ENCODE measurements around the gene GLI1. TPM values are rescaled to one million over a fixed set of nuclear protein-coding genes. Genes with fewer than 3 reads are reported as not detected.
"Not testable (repeated sequence)": the region's sequence is repeated elsewhere in the genome, so short reads cannot be mapped to it uniquely, and the experiment has no call there.

The GLI1 gene
- total RNA-seq, 5 donors from 2014 or later (not counting 1 experiment from before 2014, with no cell fraction given): 0.53 to 1.6 (median 0.82) TPM

DNA sequence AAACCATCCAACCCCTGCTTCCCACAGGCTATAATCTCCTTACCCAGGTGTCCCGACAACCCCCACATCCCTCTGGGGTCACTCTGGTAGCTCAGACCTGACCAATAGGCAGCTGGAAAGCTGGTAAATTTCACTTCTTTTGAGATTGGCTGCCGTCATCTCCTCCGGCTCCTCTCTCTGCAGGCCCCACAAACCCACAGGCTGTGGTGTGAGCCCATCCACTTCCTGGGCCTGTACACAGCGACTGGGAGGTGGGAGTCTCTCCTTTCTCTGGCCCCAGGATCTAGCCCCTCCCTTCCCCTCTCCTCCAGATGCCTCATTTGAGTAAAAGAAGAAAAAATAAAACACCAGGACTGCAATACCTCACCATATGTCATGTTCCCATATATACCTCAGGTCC, 24.3 kb upstream of the GLI1 start:
- H3K36me3 Mint-ChIP-seq: no peaks in the 10 kb centered on the region
- H3K27ac ChIP-seq (ENCODE audit: low read length): no peak overlapping the region
- H3K36me3 ChIP-seq (ENCODE audit: control insufficient read depth in 2 of 2, extremely low read depth in 1 of 2, insufficient read depth in 1 of 2, low read length in 1 of 2): no peaks in the 10 kb centered on the region
- H3K4me3 Mint-ChIP-seq: peak overlapping the region in 1 of 3 donors; percentile 17
- H3K4me3 ChIP-seq (ENCODE audit: control insufficient read depth in 1 of 2, extremely low read depth in 1 of 2, low read length in 1 of 2): no peak overlapping the region
- 65% methylated on average over 3 of the region's 4 CpGs for WGBS (ENCODE audit: insufficient coverage)
- peaks cover 13 to 19% (median 17%) of the 10 kb centered on the region in 3 donors for H3K4me1 Mint-ChIP-seq
- H3K9me3 Mint-ChIP-seq: no peaks in the 10 kb centered on the region
- DNase-seq: no peak
- ChIA-PET POLR2A (interaction anchor here in 1 of 2 donors (0.7 kb wide), 1 partner anchor 54 kb away, joined by 3 read pairs; no protein-coding TSS in a partner anchor), CTCF (no interaction called here)
- no peaks in the 10 kb centered on the region for H3K27me3 Mint-ChIP-seq
- ATAC-seq (replicated peaks in 1 of 4): no peak
- H3K9me3 ChIP-seq: no peaks in the 10 kb centered on the region
- H3K27me3 ChIP-seq (replicated peaks in 1 of 2; ENCODE audit: control insufficient read depth in 2 of 2, extremely low read depth in 1 of 2, insufficient read depth in 2 of 2, low read length in 1 of 2): peaks cover 0 to 4% of the 10 kb centered on the region in 2 experiments
- H3K4me1 ChIP-seq (ENCODE audit: control insufficient read depth in 1 of 2, extremely low read depth in 1 of 2, insufficient read depth in 2 of 2, low read length in 2 of 2): peaks cover 6 to 13% of the 10 kb centered on the region in 2 experiments
- H3K27ac Mint-ChIP-seq: peak overlapping the region; percentile 72 to 74

DNA sequence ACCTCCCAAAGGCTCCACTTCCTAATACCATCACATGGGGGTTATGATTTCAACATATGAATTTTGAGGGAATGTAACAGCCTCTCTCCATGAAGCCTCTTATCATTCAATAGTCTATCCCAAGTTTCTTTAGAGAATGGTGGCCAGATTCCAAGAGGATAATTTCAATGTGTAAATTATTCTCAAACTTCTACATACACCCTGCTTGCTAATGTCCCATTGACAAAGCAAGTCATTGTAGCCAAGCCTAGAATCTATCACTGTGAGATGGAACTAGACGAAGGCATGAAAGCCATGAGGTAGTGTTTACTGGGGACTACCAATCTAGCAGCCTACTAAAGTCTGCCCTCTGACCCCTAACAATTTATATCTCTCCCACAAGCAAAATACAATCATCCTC, 21.2 kb upstream of the GLI1 start:
- H3K36me3 ChIP-seq (ENCODE audit: control insufficient read depth in 2 of 2, extremely low read depth in 1 of 2, insufficient read depth in 1 of 2, low read length in 1 of 2): no peaks in the 10 kb centered on the region
- no peak for DNase-seq
- peaks cover 2 to 8% of the 10 kb centered on the region in 2 experiments for H3K4me1 ChIP-seq (ENCODE audit: control insufficient read depth in 1 of 2, extremely low read depth in 1 of 2, insufficient read depth in 2 of 2, low read length in 2 of 2)
- peaks cover 0 to 10% of the 10 kb centered on the region in 2 experiments for H3K27me3 ChIP-seq (replicated peaks in 1 of 2; ENCODE audit: control insufficient read depth in 2 of 2, extremely low read depth in 1 of 2, insufficient read depth in 2 of 2, low read length in 1 of 2)
- no peak overlapping the region for H3K27ac Mint-ChIP-seq
- H3K4me3 Mint-ChIP-seq: no peak overlapping the region
- ATAC-seq (replicated peaks in 1 of 4): no peak
- peaks cover 0 to 11% (median 6%) of the 10 kb centered on the region in 3 donors for H3K9me3 Mint-ChIP-seq
- no peak overlapping the region for H3K4me3 ChIP-seq (ENCODE audit: control insufficient read depth in 1 of 2, extremely low read depth in 1 of 2, low read length in 1 of 2)
- H3K36me3 Mint-ChIP-seq: peaks cover 9% of the 10 kb centered on the region
- H3K4me1 Mint-ChIP-seq: peaks cover 4 to 9% (median 5%) of the 10 kb centered on the region in 3 donors
- WGBS (ENCODE audit: insufficient coverage): no CpG with 5 or more reads among the region's 1 CpG
- H3K27ac ChIP-seq (ENCODE audit: low read length): no peak overlapping the region
- H3K27me3 Mint-ChIP-seq: peaks cover 8 to 9% of the 10 kb centered on the region in 2 donors
- no peaks in the 10 kb centered on the region for H3K9me3 ChIP-seq
- ChIA-PET POLR2A (no interaction called here), CTCF (interaction anchor here in 1 of 2 donors (0.6 kb wide), 1 partner anchor 63 kb away, joined by 3 read pairs; no protein-coding TSS in a partner anchor)

DNA sequence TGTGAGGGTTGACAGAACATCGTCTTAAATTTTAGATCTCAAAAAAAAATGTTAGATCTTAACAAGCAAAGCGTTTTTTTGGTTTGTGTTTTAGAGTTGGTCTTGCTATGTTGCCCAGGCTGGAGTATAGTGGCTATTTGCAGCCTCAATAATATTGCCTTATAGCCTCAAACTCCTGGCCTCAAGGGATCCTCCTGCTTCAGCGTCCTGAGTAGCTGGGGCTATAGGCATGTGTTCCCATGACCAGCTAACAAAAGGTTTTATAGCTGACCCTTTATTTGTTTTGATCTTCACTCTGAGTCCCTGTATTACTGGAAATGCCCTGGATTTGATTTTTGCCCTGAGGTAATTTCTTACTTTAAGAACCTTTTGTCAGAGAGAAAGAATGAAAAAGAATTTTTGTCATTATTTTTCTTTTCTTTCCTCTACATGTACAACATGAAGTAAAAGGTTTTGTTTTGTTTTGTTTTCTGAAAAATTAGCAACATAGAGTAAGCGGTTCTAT, 19.8 kb upstream of the GLI1 start:
- ATAC-seq (replicated peaks in 1 of 4) (no peak), DNase-seq (no peak)
- no peak overlapping the region for H3K4me3 Mint-ChIP-seq
- H3K36me3 ChIP-seq (ENCODE audit: control insufficient read depth in 2 of 2, extremely low read depth in 1 of 2, insufficient read depth in 1 of 2, low read length in 1 of 2): no peaks in the 10 kb centered on the region
- 86% methylated on average over 2 of the region's 4 CpGs for WGBS (ENCODE audit: insufficient coverage)
- ChIA-PET POLR2A (no interaction called here), CTCF (interaction anchor here in 1 of 2 donors (0.7 kb wide), 3 partner anchors 12 to 175 kb away, joined by 4 to 6 read pairs (median 5); partner anchors contain the start of gene GLI1)
- H3K27ac ChIP-seq (ENCODE audit: low read length): no peak overlapping the region
- H3K27me3 ChIP-seq (replicated peaks in 1 of 2; ENCODE audit: control insufficient read depth in 2 of 2, extremely low read depth in 1 of 2, insufficient read depth in 2 of 2, low read length in 1 of 2): peaks cover 0 to 10% of the 10 kb centered on the region in 2 experiments
- no peak overlapping the region for H3K27ac Mint-ChIP-seq
- H3K36me3 Mint-ChIP-seq: peaks cover 9% of the 10 kb centered on the region
- H3K4me1 Mint-ChIP-seq: peaks cover 4 to 5% (median 5%) of the 10 kb centered on the region in 3 donors
- H3K9me3 Mint-ChIP-seq: peaks cover 0 to 11% (median 6%) of the 10 kb centered on the region in 3 donors
- no peaks in the 10 kb centered on the region for H3K9me3 ChIP-seq
- peaks cover 2 to 8% of the 10 kb centered on the region in 2 experiments for H3K4me1 ChIP-seq (ENCODE audit: control insufficient read depth in 1 of 2, extremely low read depth in 1 of 2, insufficient read depth in 2 of 2, low read length in 2 of 2)
- no peak overlapping the region for H3K4me3 ChIP-seq (ENCODE audit: control insufficient read depth in 1 of 2, extremely low read depth in 1 of 2, low read length in 1 of 2)
- H3K27me3 Mint-ChIP-seq: peaks cover 8 to 9% of the 10 kb centered on the region in 2 donors

DNA sequence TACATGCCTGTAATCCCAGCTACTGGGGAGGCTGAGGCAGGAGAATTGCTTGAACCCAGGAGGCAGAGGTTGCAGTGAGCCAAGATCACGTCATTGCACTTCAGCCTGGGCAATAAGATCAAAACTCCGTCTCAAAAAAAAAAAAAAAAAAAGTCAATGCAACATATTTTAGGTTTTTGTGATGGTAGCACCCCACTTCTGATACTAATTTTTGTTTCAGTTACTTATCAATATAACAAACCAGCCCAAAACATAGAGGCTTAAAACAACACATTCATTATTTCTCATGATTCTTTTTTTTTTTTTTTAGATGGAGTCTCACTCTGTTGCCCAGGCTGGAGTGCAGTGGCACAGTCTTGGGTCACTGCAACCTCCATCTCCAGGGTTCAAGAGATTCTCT, 18.2 kb upstream of the GLI1 start:
- CTCF ChIA-PET; H3K27me3 ChIP-seq (replicated peaks in 1 of 2; ENCODE audit: control insufficient read depth in 2 of 2, extremely low read depth in 1 of 2, insufficient read depth in 2 of 2, low read length in 1 of 2); H3K36me3 Mint-ChIP-seq; H3K4me3 Mint-ChIP-seq; POLR2A ChIA-PET; H3K27ac ChIP-seq (ENCODE audit: low read length); H3K4me1 ChIP-seq (ENCODE audit: control insufficient read depth in 1 of 2, extremely low read depth in 1 of 2, insufficient read depth in 2 of 2, low read length in 2 of 2); ATAC-seq (replicated peaks in 1 of 4); H3K4me3 ChIP-seq (ENCODE audit: control insufficient read depth in 1 of 2, extremely low read depth in 1 of 2, low read length in 1 of 2); DNase-seq; H3K27ac Mint-ChIP-seq; H3K9me3 ChIP-seq; H3K4me1 Mint-ChIP-seq; H3K27me3 Mint-ChIP-seq; H3K36me3 ChIP-seq (ENCODE audit: control insufficient read depth in 2 of 2, extremely low read depth in 1 of 2, insufficient read depth in 1 of 2, low read length in 1 of 2): not testable (repeated sequence)
- no CpG with 5 or more reads among the region's 2 CpGs for WGBS (ENCODE audit: insufficient coverage)
- H3K9me3 Mint-ChIP-seq: peaks cover 0 to 11% (median 6%) of the 10 kb centered on the region in 3 donors

DNA sequence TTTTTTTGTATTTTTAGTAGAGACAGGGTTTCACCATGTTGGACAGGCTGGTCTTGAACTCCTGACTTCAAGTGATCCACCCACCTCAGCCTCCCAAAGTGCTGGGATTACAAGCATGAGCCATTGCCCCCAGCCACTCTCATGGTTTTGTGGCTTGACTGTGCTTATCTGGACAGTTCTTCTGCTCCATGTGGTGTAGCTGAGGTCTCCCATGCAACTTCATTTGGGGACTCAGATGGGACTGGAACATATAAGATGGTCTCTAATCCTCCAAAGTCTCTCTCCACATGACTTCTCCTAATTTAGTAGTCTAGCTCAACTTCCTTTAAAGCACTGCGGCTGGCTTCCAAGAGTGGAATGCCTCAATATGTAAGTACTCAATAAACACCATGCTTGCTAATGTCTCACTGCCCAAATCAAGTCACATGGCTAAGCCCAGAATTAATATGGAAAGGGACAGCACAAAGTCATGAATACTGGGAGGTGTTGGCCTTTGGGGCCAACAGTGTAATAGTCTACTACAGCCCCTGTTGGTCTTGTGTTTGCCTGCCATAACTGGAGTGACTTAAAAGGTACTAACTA, 17.6 kb upstream of the GLI1 start:
- POLR2A ChIA-PET: no interaction called here

DNA sequence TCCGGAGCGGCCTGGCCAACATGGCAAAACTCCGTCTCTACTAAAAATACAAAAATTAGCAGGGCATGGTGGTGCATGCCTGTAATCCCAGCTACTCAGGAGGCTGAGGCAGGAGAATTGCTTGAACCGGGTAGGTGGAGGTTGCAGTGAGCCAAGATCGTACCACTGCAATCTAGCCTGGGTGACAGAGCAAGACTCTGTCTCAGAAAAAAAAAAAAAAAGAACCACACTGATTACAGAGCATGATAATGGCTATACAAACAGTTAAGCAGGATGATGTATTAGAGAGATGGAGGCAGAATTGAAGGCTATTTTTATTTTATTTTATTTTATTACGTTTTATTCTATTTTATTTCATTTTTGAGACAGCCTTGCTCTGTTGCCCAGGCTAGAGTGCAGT, 15.2 kb upstream of the GLI1 start:
- CTCF ChIA-PET; H3K27ac Mint-ChIP-seq; H3K27me3 Mint-ChIP-seq; H3K4me1 ChIP-seq (ENCODE audit: control insufficient read depth in 1 of 2, extremely low read depth in 1 of 2, insufficient read depth in 2 of 2, low read length in 2 of 2); H3K27ac ChIP-seq (ENCODE audit: low read length); H3K4me3 ChIP-seq (ENCODE audit: control insufficient read depth in 1 of 2, extremely low read depth in 1 of 2, low read length in 1 of 2); H3K36me3 ChIP-seq (ENCODE audit: control insufficient read depth in 2 of 2, extremely low read depth in 1 of 2, insufficient read depth in 1 of 2, low read length in 1 of 2); DNase-seq; H3K27me3 ChIP-seq (replicated peaks in 1 of 2; ENCODE audit: control insufficient read depth in 2 of 2, extremely low read depth in 1 of 2, insufficient read depth in 2 of 2, low read length in 1 of 2); H3K4me3 Mint-ChIP-seq; H3K4me1 Mint-ChIP-seq; H3K36me3 Mint-ChIP-seq; H3K9me3 ChIP-seq; ATAC-seq (replicated peaks in 1 of 4); POLR2A ChIA-PET: not testable (repeated sequence)
- 100% methylated on average over 1 of the region's 6 CpGs for WGBS (ENCODE audit: insufficient coverage)
- H3K9me3 Mint-ChIP-seq: peaks cover 0 to 11% (median 6%) of the 10 kb centered on the region in 3 donors

More for the DNA sequence above, 17.6 kb upstream of the GLI1 start:
- H3K4me3 ChIP-seq (ENCODE audit: control insufficient read depth in 1 of 2, extremely low read depth in 1 of 2, low read length in 1 of 2): no peak overlapping the region
- Mint-ChIP-seq H3K27ac (no peak overlapping the region), H3K4me1 (no peaks in the 10 kb centered on the region), H3K27me3 (peaks cover 8 to 9% of the 10 kb centered on the region in 2 donors), H3K9me3 (peaks cover 0 to 11% (median 6%) of the 10 kb centered on the region in 3 donors), H3K4me3 (no peak overlapping the region), H3K36me3 (peaks cover 9% of the 10 kb centered on the region)
- peaks cover 0 to 7% of the 10 kb centered on the region in 2 experiments for H3K27me3 ChIP-seq (replicated peaks in 1 of 2; ENCODE audit: control insufficient read depth in 2 of 2, extremely low read depth in 1 of 2, insufficient read depth in 2 of 2, low read length in 1 of 2)
- no peaks in the 10 kb centered on the region for H3K36me3 ChIP-seq (ENCODE audit: control insufficient read depth in 2 of 2, extremely low read depth in 1 of 2, insufficient read depth in 1 of 2, low read length in 1 of 2)
- CTCF ChIA-PET: no interaction called here
- H3K4me1 ChIP-seq (ENCODE audit: control insufficient read depth in 1 of 2, extremely low read depth in 1 of 2, insufficient read depth in 2 of 2, low read length in 2 of 2): no peaks in the 10 kb centered on the region
- no peaks in the 10 kb centered on the region for H3K9me3 ChIP-seq
- WGBS (ENCODE audit: insufficient coverage): no CpG with 5 or more reads among the region's 1 CpG
- no peak for ATAC-seq (replicated peaks in 1 of 4)
- no peak overlapping the region for H3K27ac ChIP-seq (ENCODE audit: low read length)
- no peak for DNase-seq
